Gastrocnemius medialis (tissue), 4 donors: Measurements from ENCODE around the gene KPNA2. TPM values are rescaled to one million over a fixed set of nuclear protein-coding genes. Genes with fewer than 3 reads are reported as not detected.
"Not testable (repeated sequence)": the region's sequence is repeated elsewhere in the genome, so short reads cannot be mapped to it uniquely, and the experiment has no call there.

Experiments
- ATAC-seq, 2 donors: fragments of 150-250 bp; one replicate each; pipeline ENCODE4 v1.9.1; 2016
- DNase-seq, 2 donors: peaks; one replicate each; pipeline ENCODE4 v3.0.0-alpha.2; 2019
- H3K27ac ChIP-seq, 4 donors: fragments of 200-600 bp; sonication (generic); 1 replicate in 1 of 4; 2 replicates in 3 of 4; pipeline ENCODE4 v1.5.1; 2016 to 2018; ENCODE audit warnings: mild to moderate bottlenecking in 2 of 4, moderate library complexity in 1 of 4
- H3K27me3 ChIP-seq, 3 donors: fragments of 200-600 bp; sonication (generic) in 2 of 3; 1 replicate in 1 of 3; 2 replicates in 2 of 3; pipeline versions ENCODE4 v1.5.1 to v1.6.0; 2016 to 2019; ENCODE audit warnings: mild to moderate bottlenecking in 1 of 3, moderate library complexity in 1 of 3
- H3K36me3 ChIP-seq, 2 donors: fragments of 200-600 bp; sonication (generic) in 1 of 2; one replicate each; pipeline ENCODE4 v1.5.1; 2017 to 2018
- H3K4me1 ChIP-seq, 2 donors: fragments of 200-600 bp; sonication (generic) in 1 of 2; one replicate each; pipeline ENCODE4 v1.5.1; 2016 to 2017; ENCODE audit warnings: mild to moderate bottlenecking in 2 of 2
- H3K4me3 ChIP-seq, 4 donors: fragments of 200-600 bp; sonication (generic) in 3 of 4; 1 replicate in 1 of 4; 2 replicates in 3 of 4; pipeline ENCODE4 v1.5.1; 2016 to 2019; ENCODE audit warnings: mild to moderate bottlenecking in 2 of 4
- H3K9me3 ChIP-seq, 3 donors: fragments of 200-600 bp; sonication (generic) in 2 of 3; 1 replicate in 1 of 3; 2 replicates in 2 of 3; pipeline ENCODE4 v1.5.1; 2016 to 2019
- CTCF ChIP-seq, 5 experiments: fragments of 450-650 bp in 3 of 5; fragments of 200-600 bp in 2 of 5; sonication (generic) in 2 of 5; IDR thresholded peaks in 4 of 5; conservative IDR thresholded peaks in 1 of 5; 1 replicate in 4 of 5; 2 replicates in 1 of 5; pipeline ENCODE4 v1.5.1; 2016 to 2019; ENCODE audit warnings: antibody characterized with exemption in 5 of 5, mild to moderate bottlenecking in 3 of 5, moderate library complexity in 3 of 5
- POLR2A ChIP-seq, 2 donors: fragments of 450-650 bp; IDR thresholded peaks; one replicate each; pipeline ENCODE4 v1.6.1; 2017; ENCODE audit warnings: antibody characterized with exemption in 2 of 2, mild to moderate bottlenecking in 2 of 2, moderate library complexity in 2 of 2
- in situ Hi-C, 4 donors: fragments of 200-750 bp; cut with MboI; loops; one replicate each; pipeline versions ENCODE4 v1.15.0 to v1.8.0; 2017; ENCODE audit warnings: low sequenced_read_pairs in 4 of 4
- intact Hi-C: fragments of 100-400 bp; cut with DNase I; formaldehyde crosslinking; loops from one replicate; pipeline ENCODE4 v1.15.1; 2023; ENCODE audit warnings: low total_unique reads
- total RNA-seq, 4 donors: library from RNA; depleted of rRNA; stranded (reverse); fragments of >200 nt; gene quantifications; one replicate each; pipeline versions ENCODE4 v1.1.0 to v1.2.3, GENCODE V29; 2016

KPNA2 gene
- total RNA-seq, 4 donors from 2014 or later: 14.5 to 23.3 (median 19.3) TPM

- DNase-seq (peak; percentile 87 to 95), ATAC-seq (peak; percentile 94 to 97)
- in situ Hi-C loops (loop anchor here in 1 of 4 donors (25.0 kb wide), 1 partner anchor 108 kb away; no protein-coding TSS in a partner anchor), intact Hi-C loops (loop anchor here (1.0 kb wide), 2 partner anchors 15 to 27 kb away; partner anchors contain the start of gene KPNA2)
- Histone ChIP-seq H3K27ac (peak overlapping the region; percentile 85 to 92 (median 89)), H3K9me3 (no peaks in the 10 kb centered on the region), H3K36me3 (no peaks in the 10 kb centered on the region), H3K27me3 (no peaks in the 10 kb centered on the region), H3K4me3 (peak overlapping the region; percentile 66 to 79 (median 69)), H3K4me1 (peaks cover 0 to 6% of the 10 kb centered on the region in 2 donors)
- peak; percentile 33 to 72 (median 58) for TF ChIP-seq CTCF (IDR thresholded peaks at IDR 0.05 in 4 of 5, conservative IDR thresholded peaks at IDR 0.05 in 1 of 5)
- peak in 1 of 2 donors; percentile 35 for TF ChIP-seq POLR2A (IDR thresholded peaks at IDR 0.05)
These were observed 15.7 kb upstream of the KPNA2 start for GRCh38 chr17:68019675-68020408.

- no peak for TF ChIP-seq CTCF (IDR thresholded peaks at IDR 0.05 in 4 of 5, conservative IDR thresholded peaks at IDR 0.05 in 1 of 5)
- no peak for TF ChIP-seq POLR2A (IDR thresholded peaks at IDR 0.05)
- Histone ChIP-seq H3K27ac (peak overlapping the region; percentile 85 to 92 (median 89)), H3K9me3 (no peaks in the 10 kb centered on the region), H3K36me3 (no peaks in the 10 kb centered on the region), H3K27me3 (no peaks in the 10 kb centered on the region), H3K4me1 (peaks cover 0 to 6% of the 10 kb centered on the region in 2 donors), H3K4me3 (peak overlapping the region; percentile 66 to 79 (median 69))
- intact Hi-C loops: loop anchor here (1.0 kb wide), 2 partner anchors 15 to 27 kb away; partner anchors contain the start of gene KPNA2
- in situ Hi-C loops: loop anchor here in 1 of 4 donors (25.0 kb wide), 1 partner anchor 108 kb away; no protein-coding TSS in a partner anchor
- DNase-seq (no peak), ATAC-seq (peak in 1 of 2 donors; percentile 26)
These were observed 15.2 kb upstream of the KPNA2 start for GRCh38 chr17:68020409-68020756.

- not testable (repeated sequence) for DNase-seq, ATAC-seq, H3K4me1 ChIP-seq, H3K36me3 ChIP-seq, H3K27me3 ChIP-seq, H3K9me3 ChIP-seq
- peak overlapping the region; percentile 66 to 79 (median 69) for H3K4me3 ChIP-seq
- intact Hi-C loops (loop anchor here (1.0 kb wide), 2 partner anchors 15 to 27 kb away; partner anchors contain the start of gene KPNA2), in situ Hi-C loops (loop anchor here in 1 of 4 donors (25.0 kb wide), 1 partner anchor 108 kb away; no protein-coding TSS in a partner anchor)
- H3K27ac ChIP-seq: peak overlapping the region; percentile 85 to 92 (median 89)
These were observed 14.7 kb upstream of the KPNA2 start for GRCh38 chr17:68020791-68021190.

- Histone ChIP-seq H3K36me3 (no peaks in the 10 kb centered on the region), H3K9me3 (no peaks in the 10 kb centered on the region), H3K4me3 (no peak overlapping the region), H3K4me1 (peaks cover 0 to 6% of the 10 kb centered on the region in 2 donors), H3K27ac (no peak overlapping the region), H3K27me3 (no peaks in the 10 kb centered on the region)
- DNase-seq: no peak
- in situ Hi-C loops (loop anchor here in 1 of 4 donors (25.0 kb wide), 1 partner anchor 110 kb away; no protein-coding TSS in a partner anchor), intact Hi-C loops (no loop called here)
- TF ChIP-seq POLR2A (IDR thresholded peaks at IDR 0.05) (no peak), CTCF (IDR thresholded peaks at IDR 0.05 in 4 of 5, conservative IDR thresholded peaks at IDR 0.05 in 1 of 5) (no peak)
- ATAC-seq: no peak
These were observed 13.6 kb upstream of the KPNA2 start for GRCh38 chr17:68021963-68022362.

- in situ Hi-C loops: loop anchor here in 1 of 4 donors (25.0 kb wide), 1 partner anchor 110 kb away; no protein-coding TSS in a partner anchor
- H3K4me3 ChIP-seq, H3K27ac ChIP-seq, DNase-seq, H3K27me3 ChIP-seq, H3K9me3 ChIP-seq, H3K4me1 ChIP-seq, intact Hi-C loops, ATAC-seq, H3K36me3 ChIP-seq: not testable (repeated sequence)
These were observed 13.0 kb upstream of the KPNA2 start for GRCh38 chr17:68022547-68022946.
